A549 (cell line): Measurements from ENCODE around the gene BANK1. TPM values are rescaled to one million over a fixed set of nuclear protein-coding genes. Genes with fewer than 3 reads are reported as not detected.

ENCODE experiments used
- ATAC-seq, 2 experiments: fragments of 200-7000 bp in 1 of 2; fragments of >200 bp in 1 of 2; cut with Nextera tagmentation in 1 of 2; cut with Tn5 transposase in 1 of 2; 3 replicates each; pipeline versions ENCODE4 v1.8.0 to v1.9.1; 2018 to 2020; ENCODE audit warnings: mild to moderate bottlenecking in 1 of 2, moderate library complexity in 1 of 2
- CTCF ChIA-PET: fragments of 300-600 bp; sonication (Branson Sonifier 250); formaldehyde crosslinking; extraction: SDS; loops from one replicate; lab custom pipeline; 2021; ENCODE audit warnings: antibody characterized with exemption, inconsistent platforms; lab: Yijun Ruan, JAX
- POLR2A ChIA-PET: fragments of 350-600 bp; formaldehyde crosslinking; extraction: SDS; loops from one replicate; lab custom pipeline; 2021; ENCODE audit warnings: antibody characterized with exemption, inconsistent platforms; lab: Yijun Ruan, JAX
- DNase-seq, 2 experiments: peaks; one replicate each; pipeline versions ENCODE4 v3.0.0 to v3.0.0-alpha.2; 2011 to 2016; ENCODE audit warnings: low read depth in 1 of 2, low spot score in 1 of 2
- FAIRE-seq: peaks from 2 replicates; lab custom pipeline; 2011; peaks lifted over from hg19 to GRCh38; lab: Jason Lieb, UNC
- H3K27ac ChIP-seq, 2 experiments: fragments of >200 bp; sonication (Bioruptor Twin); formaldehyde crosslinking; 3 replicates each; pipeline ENCODE4 v1.5.1; 2016 to 2017
- H3K4me1 ChIP-seq: fragments of >200 bp; sonication (Bioruptor Twin); formaldehyde crosslinking; 3 replicates; pipeline ENCODE4 v1.6.1; 2016
- H3K4me2 ChIP-seq: fragments of >200 bp; sonication (Bioruptor Twin); formaldehyde crosslinking; 3 replicates; pipeline ENCODE4 v1.6.1; 2016
- H3K4me3 ChIP-seq: fragments of >200 bp; sonication (Bioruptor Twin); formaldehyde crosslinking; 3 replicates; pipeline ENCODE4 v1.5.1; 2016
- H3K9me3 ChIP-seq: fragments of >200 bp; sonication (Bioruptor Twin); formaldehyde crosslinking; 3 replicates; pipeline ENCODE4 v1.6.1; 2016
- ATOH8 ChIP-seq: fragments of 250-450 bp; sonication (Bioruptor Pico); IDR thresholded peaks from 2 replicates; pipeline ENCODE4 v1.5.0; 2020; ENCODE audit warnings: low read depth, mild to moderate bottlenecking, moderate library complexity
- BCL3 ChIP-seq: fragments of >200 bp; sonication (Bioruptor Twin); formaldehyde crosslinking; IDR thresholded peaks from 3 replicates; pipeline ENCODE4 v1.6.1; 2016
- CHD4 ChIP-seq: fragments of 200-600 bp; sonication (generic); IDR thresholded peaks from 2 replicates; pipeline ENCODE4 v1.6.1; 2016; ENCODE audit warnings: antibody characterized with exemption, mild to moderate bottlenecking, borderline replicate concordance
- E2F6 ChIP-seq: IDR thresholded peaks from 2 replicates; pipeline ENCODE4 v1.6.1; 2012; ENCODE audit warnings: low read depth, borderline replicate concordance
- FOSL2 ChIP-seq, 2 experiments: fragments of 450-650 bp in 1 of 2; fragments of >200 bp in 1 of 2; sonication (Bioruptor Twin) in 1 of 2; formaldehyde crosslinking; IDR thresholded peaks; 2 replicates each; pipeline versions ENCODE4 v1.5.0 to v1.6.1; 2016 to 2020; ENCODE audit warnings: mild to moderate bottlenecking in 1 of 2, moderate library complexity in 1 of 2
- FOXS1 ChIP-seq: fragments of 250-450 bp; sonication (Bioruptor Pico); IDR thresholded peaks from 2 replicates; pipeline ENCODE4 v1.5.0; 2020; ENCODE audit warnings: mild to moderate bottlenecking, moderate library complexity
- HOXB5 ChIP-seq: fragments of 250-450 bp; sonication (Bioruptor Pico); IDR thresholded peaks from 2 replicates; pipeline ENCODE4 v1.5.0; 2020; ENCODE audit warnings: mild to moderate bottlenecking, moderate library complexity
- KDM1A ChIP-seq: fragments of 200-600 bp; sonication (generic); IDR thresholded peaks from 2 replicates; pipeline ENCODE4 v1.6.1; 2016; ENCODE audit warnings: low read depth, mild to moderate bottlenecking
- MAFK ChIP-seq: fragments of 450-650 bp; IDR thresholded peaks from 2 replicates; pipeline ENCODE4 v1.6.1; 2014; ENCODE audit not compliant: partially characterized antibody
- MAZ ChIP-seq: fragments of 150-350 bp; IDR thresholded peaks from 2 replicates; pipeline ENCODE4 v1.6.1; 2014; ENCODE audit warnings: antibody characterized with exemption, low read depth, low read length, borderline replicate concordance
- NFE2L2 ChIP-seq: fragments of 150-350 bp; conservative IDR thresholded peaks from 2 replicates; pipeline ENCODE4 v1.6.1; 2014; ENCODE audit warnings: low read length
- NR3C1 ChIP-seq: fragments of >200 bp; sonication (Bioruptor Twin); formaldehyde crosslinking; IDR thresholded peaks from 3 replicates; pipeline ENCODE4 v1.6.1; 2017
- POLR2A ChIP-seq: IDR thresholded peaks from 2 replicates; pipeline ENCODE4 v1.6.1; 2012; ENCODE audit warnings: mild to moderate bottlenecking, low read length
- TFCP2L1 ChIP-seq: fragments of 250-450 bp; sonication (Bioruptor Pico); IDR thresholded peaks from 2 replicates; pipeline ENCODE4 v1.5.0; 2021; ENCODE audit warnings: mild to moderate bottlenecking
- ZC3H11A ChIP-seq: fragments of 450-650 bp; IDR thresholded peaks from 2 replicates; pipeline ENCODE4 v1.6.1; 2014; ENCODE audit warnings: antibody characterized with exemption, mild to moderate bottlenecking
- WGBS: methylation state at CpG from one replicate; pipeline ENCODE4 v1.1.6; 2017; ENCODE audit errors: missing lambda C conversion rate; 5-methylcytosine and 5-hydroxymethylcytosine counted together
- polyA plus RNA-seq, 4 experiments: library from polyadenylated mRNA; depleted of rRNA in 3 of 4; stranded (reverse); fragments of >200 nt; fragmentation: RNase III in 1 of 4; extraction: RNeasy Plus Mini Kit Qiagen cat#74134 plus additional on column Dnase treatment in 1 of 4; gene quantifications; 2 replicates in 3 of 4; 3 replicates in 1 of 4; pipeline ENCODE4 v1.2.3, GENCODE V29; 2011 to 2017
- TF ChIP-seq, protein P1 (sequence below): fragments of 250-450 bp; sonication (Bioruptor Pico); IDR thresholded peaks from 2 replicates; pipeline ENCODE4 v1.5.0; 2021; ENCODE audit warnings: mild to moderate bottlenecking, moderate library complexity, borderline replicate concordance
- TF ChIP-seq, protein P2 (sequence below): fragments of 150-350 bp; IDR thresholded peaks from 2 replicates; pipeline ENCODE4 v1.6.1; 2014; ENCODE audit warnings: low read depth, mild to moderate bottlenecking, low read length
- TF ChIP-seq, protein P3 (sequence below): fragments of 450-650 bp; IDR thresholded peaks from 2 replicates; pipeline ENCODE4 v1.6.1; 2014; ENCODE audit warnings: antibody characterized with exemption

BANK1 gene
- polyA plus RNA-seq, 2 of the 4 experiments (the other 2 are of a cell fraction), result 2.8 to 6.1 TPM

GRCh38 chr4:101825953-101826352 is 35.4 kb downstream of the BANK1 start:
- DNase-seq (no peak), FAIRE-seq (no peak), ATAC-seq (no peak)
- Histone ChIP-seq H3K4me3 (no peak overlapping the region), H3K4me1 (no peaks in the 10 kb centered on the region), H3K4me2 (no peak overlapping the region), H3K27ac (no peak overlapping the region), H3K9me3 (no peaks in the 10 kb centered on the region)
- CTCF ChIA-PET, result no interaction called here
- POLR2A ChIA-PET, result no interaction called here
- 89% methylated on average over 2 of the region's 2 CpGs for WGBS
- TF ChIP-seq HOXB5 (no peak), KDM1A (no peak), BCL3 (no peak), MAZ (no peak), ATOH8 (CRISPR knock-in tag) (no peak), TFCP2L1 (CRISPR knock-in tag) (no peak), CHD4 (no peak), POLR2A (no peak), FOSL2 (IDR thresholded peaks at IDR 0.05) (no peak), FOSL2 (CRISPR knock-in tag; IDR thresholded peaks at IDR 0.05) (no peak), MAFK (no peak)
- TF ChIP-seq, all 56 proteins: peak for 0

- Histone ChIP-seq H3K4me3 (no peak overlapping the region), H3K4me2 (no peak overlapping the region), H3K4me1 (peaks cover 19% of the 10 kb centered on the region), H3K9me3 (no peaks in the 10 kb centered on the region), H3K27ac (no peak overlapping the region)
- ChIA-PET CTCF (no interaction called here), POLR2A (no interaction called here)
- no peak for ATAC-seq
- no peak for DNase-seq
- TF ChIP-seq MAZ (no peak), ZC3H11A (no peak), NR3C1 (no peak), FOXS1 (CRISPR knock-in tag) (no peak), E2F6 (no peak), NFE2L2 (no peak), MAFK (no peak)
- TF ChIP-seq, protein P1, sequence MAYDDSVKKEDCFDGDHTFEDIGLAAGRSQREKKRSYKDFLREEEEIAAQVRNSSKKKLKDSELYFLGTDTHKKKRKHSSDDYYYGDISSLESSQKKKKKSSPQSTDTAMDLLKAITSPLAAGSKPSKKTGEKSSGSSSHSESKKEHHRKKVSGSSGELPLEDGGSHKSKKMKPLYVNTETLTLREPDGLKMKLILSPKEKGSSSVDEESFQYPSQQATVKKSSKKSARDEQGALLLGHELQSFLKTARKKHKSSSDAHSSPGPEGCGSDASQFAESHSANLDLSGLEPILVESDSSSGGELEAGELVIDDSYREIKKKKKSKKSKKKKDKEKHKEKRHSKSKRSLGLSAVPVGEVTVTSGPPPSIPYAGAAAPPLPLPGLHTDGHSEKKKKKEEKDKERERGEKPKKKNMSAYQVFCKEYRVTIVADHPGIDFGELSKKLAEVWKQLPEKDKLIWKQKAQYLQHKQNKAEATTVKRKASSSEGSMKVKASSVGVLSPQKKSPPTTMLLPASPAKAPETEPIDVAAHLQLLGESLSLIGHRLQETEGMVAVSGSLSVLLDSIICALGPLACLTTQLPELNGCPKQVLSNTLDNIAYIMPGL (CRISPR knock-in tag), result no peak
- TF ChIP-seq, protein P2, sequence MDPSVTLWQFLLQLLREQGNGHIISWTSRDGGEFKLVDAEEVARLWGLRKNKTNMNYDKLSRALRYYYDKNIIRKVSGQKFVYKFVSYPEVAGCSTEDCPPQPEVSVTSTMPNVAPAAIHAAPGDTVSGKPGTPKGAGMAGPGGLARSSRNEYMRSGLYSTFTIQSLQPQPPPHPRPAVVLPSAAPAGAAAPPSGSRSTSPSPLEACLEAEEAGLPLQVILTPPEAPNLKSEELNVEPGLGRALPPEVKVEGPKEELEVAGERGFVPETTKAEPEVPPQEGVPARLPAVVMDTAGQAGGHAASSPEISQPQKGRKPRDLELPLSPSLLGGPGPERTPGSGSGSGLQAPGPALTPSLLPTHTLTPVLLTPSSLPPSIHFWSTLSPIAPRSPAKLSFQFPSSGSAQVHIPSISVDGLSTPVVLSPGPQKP, result no peak
- TF ChIP-seq, protein P3, sequence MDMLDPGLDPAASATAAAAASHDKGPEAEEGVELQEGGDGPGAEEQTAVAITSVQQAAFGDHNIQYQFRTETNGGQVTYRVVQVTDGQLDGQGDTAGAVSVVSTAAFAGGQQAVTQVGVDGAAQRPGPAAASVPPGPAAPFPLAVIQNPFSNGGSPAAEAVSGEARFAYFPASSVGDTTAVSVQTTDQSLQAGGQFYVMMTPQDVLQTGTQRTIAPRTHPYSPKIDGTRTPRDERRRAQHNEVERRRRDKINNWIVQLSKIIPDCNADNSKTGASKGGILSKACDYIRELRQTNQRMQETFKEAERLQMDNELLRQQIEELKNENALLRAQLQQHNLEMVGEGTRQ, result no peak
- FAIRE-seq, result no peak
Observed at GRCh38 chr4:101831816-101832215, 41.3 kb downstream of the BANK1 start.
